GM12878 (cell line): ENCODE data around the gene EGR1.

Experiments
- CHD2 ChIP-seq: IDR thresholded peaks from 2 replicates; pipeline ENCODE4 v1.6.1; 2011; ENCODE audit warnings: low read depth, low read length, improper control_type of control experiment, borderline replicate concordance
- CTCF ChIP-seq, 3 experiments: IDR thresholded peaks in 2 of 3; conservative IDR thresholded peaks in 1 of 3; 2 replicates each; pipeline ENCODE4 v1.5.1; 2011; ENCODE audit warnings: low read depth in 3 of 3, low read length in 3 of 3, mild to moderate bottlenecking in 3 of 3, control low read depth in 2 of 3, moderate library complexity in 2 of 3, inconsistent platforms in 1 of 3, mixed read lengths in 1 of 3; ENCODE audit not compliant: control insufficient read depth in 2 of 3, insufficient read depth in 1 of 3; ENCODE audit errors: extremely low read depth in 1 of 3
- EP300 ChIP-seq, 2 experiments: fragments of 150-350 bp in 1 of 2; IDR thresholded peaks; 2 replicates each; pipeline ENCODE4 v1.6.1; 2011 to 2012; ENCODE audit warnings: low read depth in 2 of 2, low read length in 2 of 2, borderline replicate concordance in 1 of 2, improper control_type of control experiment in 1 of 2, inconsistent platforms in 1 of 2; ENCODE audit not compliant: control insufficient read depth in 1 of 2
- JUNB ChIP-seq: IDR thresholded peaks from 2 replicates; pipeline ENCODE4 v1.6.1; 2016; ENCODE audit warnings: antibody characterized with exemption, mild to moderate bottlenecking
- POLR2A ChIP-seq: IDR thresholded peaks from 2 replicates; pipeline ENCODE4 v1.6.1; 2011; ENCODE audit warnings: low read depth, mild to moderate bottlenecking, low read length
- POLR2AphosphoS5 ChIP-seq: IDR thresholded peaks from 2 replicates; pipeline ENCODE4 v1.6.1; 2011; ENCODE audit warnings: mild to moderate bottlenecking, low read length, inconsistent platforms
- REST ChIP-seq: IDR thresholded peaks from 2 replicates; pipeline ENCODE4 v1.6.1; 2012; ENCODE audit warnings: mild to moderate bottlenecking, low read depth, low read length
- SIX5 ChIP-seq: IDR thresholded peaks from 2 replicates; pipeline ENCODE4 v1.6.1; 2011; ENCODE audit warnings: mild to moderate bottlenecking, low read depth, low read length, moderate library complexity; ENCODE audit not compliant: severe bottlenecking
- ZBTB33 ChIP-seq: fragments of 450-650 bp; IDR thresholded peaks from 2 replicates; pipeline ENCODE4 v1.6.1; 2017; ENCODE audit warnings: mild to moderate bottlenecking

- no peak for TF ChIP-seq CTCF (IDR thresholded peaks at IDR 0.05 in 2 of 3, conservative IDR thresholded peaks at IDR 0.05 in 1 of 3; ENCODE audit: control insufficient read depth in 2 of 3, extremely low read depth in 1 of 3, insufficient read depth in 1 of 3, low read depth in 3 of 3, low read length in 3 of 3)
- TF ChIP-seq ZBTB33, result no peak
- TF ChIP-seq JUNB, result no peak
- no peak for TF ChIP-seq POLR2A
- no peak for TF ChIP-seq EP300 (IDR thresholded peaks at IDR 0.05; ENCODE audit: borderline replicate concordance in 1 of 2, control insufficient read depth in 1 of 2, low read depth in 2 of 2, low read length in 2 of 2)
- TF ChIP-seq REST, result no peak
- no peak for TF ChIP-seq POLR2AphosphoS5
- TF ChIP-seq SIX5, result no peak
- no peak for TF ChIP-seq CHD2
Measured at GRCh38 chr5:138441221-138441620, 24.1 kb upstream of the EGR1 start.
